ENCODE measurements around the gene VASN.

DNA sequence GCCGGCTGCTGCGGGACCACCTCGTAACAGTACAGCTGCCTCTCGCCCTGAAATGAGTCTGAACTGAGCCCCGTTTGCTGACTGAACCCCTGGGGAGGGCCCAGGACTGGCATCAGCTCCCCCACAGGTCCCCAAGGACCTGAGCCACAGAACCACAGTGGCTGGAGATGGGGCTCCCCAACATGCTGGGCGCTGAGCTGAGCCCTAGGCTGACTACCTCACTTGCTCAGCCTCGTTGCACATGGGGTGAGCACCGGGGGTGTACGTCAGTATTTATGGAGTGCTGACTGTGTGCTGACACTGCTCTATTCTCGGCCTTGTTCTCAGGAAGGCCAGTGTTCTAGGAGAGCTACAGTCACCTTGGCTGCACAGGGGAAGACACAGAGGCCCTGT, 6.6 kb upstream of the VASN start:
- TF ChIP-seq POLR2A (IDR thresholded peaks at IDR 0.05) = no peak
- TF ChIP-seq, protein P1, sequence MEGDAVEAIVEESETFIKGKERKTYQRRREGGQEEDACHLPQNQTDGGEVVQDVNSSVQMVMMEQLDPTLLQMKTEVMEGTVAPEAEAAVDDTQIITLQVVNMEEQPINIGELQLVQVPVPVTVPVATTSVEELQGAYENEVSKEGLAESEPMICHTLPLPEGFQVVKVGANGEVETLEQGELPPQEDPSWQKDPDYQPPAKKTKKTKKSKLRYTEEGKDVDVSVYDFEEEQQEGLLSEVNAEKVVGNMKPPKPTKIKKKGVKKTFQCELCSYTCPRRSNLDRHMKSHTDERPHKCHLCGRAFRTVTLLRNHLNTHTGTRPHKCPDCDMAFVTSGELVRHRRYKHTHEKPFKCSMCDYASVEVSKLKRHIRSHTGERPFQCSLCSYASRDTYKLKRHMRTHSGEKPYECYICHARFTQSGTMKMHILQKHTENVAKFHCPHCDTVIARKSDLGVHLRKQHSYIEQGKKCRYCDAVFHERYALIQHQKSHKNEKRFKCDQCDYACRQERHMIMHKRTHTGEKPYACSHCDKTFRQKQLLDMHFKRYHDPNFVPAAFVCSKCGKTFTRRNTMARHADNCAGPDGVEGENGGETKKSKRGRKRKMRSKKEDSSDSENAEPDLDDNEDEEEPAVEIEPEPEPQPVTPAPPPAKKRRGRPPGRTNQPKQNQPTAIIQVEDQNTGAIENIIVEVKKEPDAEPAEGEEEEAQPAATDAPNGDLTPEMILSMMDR (IDR thresholded peaks at IDR 0.05) = no peak
